ENCODE data around the gene FXYD6. TPM values are rescaled to one million over a fixed set of nuclear protein-coding genes. Genes with fewer than 3 reads are reported as not detected.

Gene FXYD6
- total RNA-seq, 1 donor from 2014 or later = 57.1 TPM

DNA sequence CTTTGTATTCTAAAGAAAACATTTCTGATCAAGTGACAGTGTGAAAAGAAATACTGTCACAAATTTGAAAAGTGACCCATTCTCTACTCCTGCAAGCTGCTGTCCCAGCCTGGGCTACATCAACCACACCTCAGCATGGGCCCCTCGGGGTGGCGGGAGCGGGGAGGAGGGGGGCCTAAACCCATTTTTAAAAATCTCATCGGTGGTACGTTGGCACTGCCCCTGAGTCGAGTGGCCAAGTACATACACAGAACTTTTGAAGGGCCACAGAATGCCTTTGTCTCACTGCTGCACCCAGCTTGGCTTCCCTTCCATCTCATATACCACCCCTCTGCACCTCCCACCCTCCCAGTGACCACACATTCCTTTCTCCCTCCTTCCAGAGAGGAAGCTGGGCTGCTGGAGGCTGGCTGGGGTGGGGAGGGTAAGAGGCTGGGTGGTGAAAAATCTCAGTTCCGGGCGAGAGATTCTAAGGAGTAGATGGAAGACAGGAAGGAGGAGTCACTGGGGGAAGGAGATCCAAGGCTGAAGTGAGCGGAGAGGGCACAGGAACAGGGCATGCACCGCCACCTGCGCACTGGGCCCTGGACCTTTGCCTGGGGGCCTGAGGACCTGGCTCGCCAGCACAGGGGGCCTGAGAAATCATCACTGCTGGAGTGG, 21.1 kb downstream of the FXYD6 start:
- Mint-ChIP-seq H3K9me3 (ENCODE audit: unreplicated experiment) (peaks cover 4% of the 10 kb centered on the region), H3K36me3 (ENCODE audit: unreplicated experiment) (peaks cover 17% of the 10 kb centered on the region), H3K4me3 (ENCODE audit: unreplicated experiment) (no peak overlapping the region), H3K4me1 (ENCODE audit: low read depth, unreplicated experiment) (no peaks in the 10 kb centered on the region), H3K27ac (ENCODE audit: unreplicated experiment) (no peak overlapping the region), H3K27me3 (ENCODE audit: unreplicated experiment) (peaks cover 8% of the 10 kb centered on the region)
- TF ChIP-seq, protein P1, sequence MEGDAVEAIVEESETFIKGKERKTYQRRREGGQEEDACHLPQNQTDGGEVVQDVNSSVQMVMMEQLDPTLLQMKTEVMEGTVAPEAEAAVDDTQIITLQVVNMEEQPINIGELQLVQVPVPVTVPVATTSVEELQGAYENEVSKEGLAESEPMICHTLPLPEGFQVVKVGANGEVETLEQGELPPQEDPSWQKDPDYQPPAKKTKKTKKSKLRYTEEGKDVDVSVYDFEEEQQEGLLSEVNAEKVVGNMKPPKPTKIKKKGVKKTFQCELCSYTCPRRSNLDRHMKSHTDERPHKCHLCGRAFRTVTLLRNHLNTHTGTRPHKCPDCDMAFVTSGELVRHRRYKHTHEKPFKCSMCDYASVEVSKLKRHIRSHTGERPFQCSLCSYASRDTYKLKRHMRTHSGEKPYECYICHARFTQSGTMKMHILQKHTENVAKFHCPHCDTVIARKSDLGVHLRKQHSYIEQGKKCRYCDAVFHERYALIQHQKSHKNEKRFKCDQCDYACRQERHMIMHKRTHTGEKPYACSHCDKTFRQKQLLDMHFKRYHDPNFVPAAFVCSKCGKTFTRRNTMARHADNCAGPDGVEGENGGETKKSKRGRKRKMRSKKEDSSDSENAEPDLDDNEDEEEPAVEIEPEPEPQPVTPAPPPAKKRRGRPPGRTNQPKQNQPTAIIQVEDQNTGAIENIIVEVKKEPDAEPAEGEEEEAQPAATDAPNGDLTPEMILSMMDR (IDR thresholded peaks at IDR 0.05; ENCODE audit: partially characterized antibody, unreplicated experiment) = no peak
- DNase-seq = no peak

DNA sequence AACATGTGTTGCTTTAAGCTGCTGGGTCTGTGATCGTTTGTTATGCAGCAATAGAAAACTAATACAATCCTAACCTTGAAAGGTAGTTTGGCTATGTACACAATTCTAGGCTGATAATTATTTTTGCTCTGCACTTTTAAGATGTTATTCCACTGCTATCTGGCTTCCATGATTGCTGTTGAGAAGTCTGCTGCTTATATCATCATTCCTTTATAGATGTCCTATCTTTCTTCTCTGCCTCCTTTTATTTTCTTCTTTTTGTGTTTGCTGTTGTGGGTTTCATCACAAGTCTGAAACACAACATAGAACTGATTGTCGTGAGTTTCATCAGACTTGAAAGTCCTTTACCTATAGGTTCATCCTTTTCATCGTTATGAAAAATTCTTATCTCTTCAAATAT, 24.1 kb downstream of the FXYD6 start:
- no peak overlapping the region for H3K4me3 Mint-ChIP-seq (ENCODE audit: unreplicated experiment)
- H3K27ac Mint-ChIP-seq (ENCODE audit: unreplicated experiment) = no peak overlapping the region
- peaks cover 5% of the 10 kb centered on the region for H3K27me3 Mint-ChIP-seq (ENCODE audit: unreplicated experiment)
- H3K9me3 Mint-ChIP-seq (ENCODE audit: unreplicated experiment) = peaks cover 4% of the 10 kb centered on the region
- no peaks in the 10 kb centered on the region for H3K4me1 Mint-ChIP-seq (ENCODE audit: low read depth, unreplicated experiment)
- TF ChIP-seq, protein P1 (IDR thresholded peaks at IDR 0.05; ENCODE audit: partially characterized antibody, unreplicated experiment) = no peak
- no peak for DNase-seq
- H3K36me3 Mint-ChIP-seq (ENCODE audit: unreplicated experiment) = peaks cover 21% of the 10 kb centered on the region

DNA sequence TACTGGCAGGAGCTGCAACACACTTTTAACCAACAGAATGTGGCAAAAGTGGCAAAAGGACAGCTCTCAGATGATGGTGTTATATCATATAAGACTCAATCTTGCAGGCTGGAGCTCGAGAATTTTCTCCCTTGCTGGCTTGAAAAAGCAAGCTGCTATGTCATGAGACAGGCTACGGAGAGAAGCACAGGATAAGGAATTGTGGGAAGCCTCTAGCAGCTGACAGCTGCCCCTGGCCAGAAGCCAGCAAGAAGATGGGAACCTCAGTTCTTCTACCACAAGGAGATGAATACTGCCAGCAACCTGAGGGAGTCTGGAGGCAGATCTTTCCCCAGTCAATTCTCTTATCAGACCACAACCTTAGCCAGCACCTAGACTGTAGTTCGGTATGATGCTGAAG, 24.6 kb downstream of the FXYD6 start:
- TF ChIP-seq, protein P1 (IDR thresholded peaks at IDR 0.05; ENCODE audit: partially characterized antibody, unreplicated experiment) = no peak

GRCh38 chr11:117851106-117851505, 25.4 kb downstream of the FXYD6 start:
- peaks cover 2% of the 10 kb centered on the region for H3K9me3 Mint-ChIP-seq (ENCODE audit: unreplicated experiment)
- H3K36me3 Mint-ChIP-seq (ENCODE audit: unreplicated experiment) = peaks cover 21% of the 10 kb centered on the region
- DNase-seq = no peak
- TF ChIP-seq, protein P1 (IDR thresholded peaks at IDR 0.05; ENCODE audit: partially characterized antibody, unreplicated experiment) = no peak
- no peak overlapping the region for H3K27ac Mint-ChIP-seq (ENCODE audit: unreplicated experiment)
- no peaks in the 10 kb centered on the region for H3K4me1 Mint-ChIP-seq (ENCODE audit: low read depth, unreplicated experiment)
- H3K27me3 Mint-ChIP-seq (ENCODE audit: unreplicated experiment) = peaks cover 5% of the 10 kb centered on the region
- H3K4me3 Mint-ChIP-seq (ENCODE audit: unreplicated experiment) = no peak overlapping the region

More for the DNA sequence above, 24.6 kb downstream of the FXYD6 start:
- no peak for DNase-seq
- H3K9me3 Mint-ChIP-seq (ENCODE audit: unreplicated experiment) = peaks cover 4% of the 10 kb centered on the region
- no peak overlapping the region for H3K27ac Mint-ChIP-seq (ENCODE audit: unreplicated experiment)
- peaks cover 21% of the 10 kb centered on the region for H3K36me3 Mint-ChIP-seq (ENCODE audit: unreplicated experiment)
- H3K27me3 Mint-ChIP-seq (ENCODE audit: unreplicated experiment) = peaks cover 5% of the 10 kb centered on the region
- no peaks in the 10 kb centered on the region for H3K4me1 Mint-ChIP-seq (ENCODE audit: low read depth, unreplicated experiment)
- H3K4me3 Mint-ChIP-seq (ENCODE audit: unreplicated experiment) = no peak overlapping the region

DNA sequence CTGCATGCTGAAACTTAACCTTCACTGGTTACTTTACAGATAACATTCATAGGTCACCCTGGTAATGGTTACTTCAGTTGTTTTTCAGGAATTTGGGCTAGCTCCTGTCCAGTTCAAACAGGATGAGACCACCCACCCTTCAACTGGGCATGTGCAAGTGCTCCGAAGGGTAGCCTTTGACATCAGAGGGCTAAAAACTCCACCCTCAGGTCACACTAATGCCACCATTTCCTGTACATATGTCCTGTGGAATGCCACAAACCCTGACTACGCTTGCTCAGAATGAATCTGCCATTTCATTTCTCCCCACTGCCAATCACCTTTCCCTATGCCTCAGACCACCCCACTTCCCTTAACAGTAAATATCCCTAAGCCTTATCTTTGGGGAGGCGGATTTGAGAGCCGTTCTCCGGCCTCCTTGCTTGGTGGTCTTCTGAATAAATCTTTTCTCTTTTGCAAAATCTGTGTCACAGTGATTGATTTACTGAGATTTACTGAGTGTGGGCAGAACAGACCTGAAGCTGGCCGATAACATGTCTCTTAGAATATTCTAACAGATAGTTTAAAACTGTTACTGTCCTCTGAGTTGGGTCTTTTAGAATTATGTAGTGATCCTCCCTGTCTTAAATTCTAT, 26.6 kb downstream of the FXYD6 start:
- H3K27ac Mint-ChIP-seq (ENCODE audit: unreplicated experiment) = no peak overlapping the region

More for the DNA sequence above, 26.6 kb downstream of the FXYD6 start:
- no peak for DNase-seq
- H3K27me3 Mint-ChIP-seq (ENCODE audit: unreplicated experiment) = peaks cover 5% of the 10 kb centered on the region
- peaks cover 21% of the 10 kb centered on the region for H3K36me3 Mint-ChIP-seq (ENCODE audit: unreplicated experiment)
- H3K4me3 Mint-ChIP-seq (ENCODE audit: unreplicated experiment) = no peak overlapping the region
- peaks cover 3% of the 10 kb centered on the region for H3K9me3 Mint-ChIP-seq (ENCODE audit: unreplicated experiment)
- no peaks in the 10 kb centered on the region for H3K4me1 Mint-ChIP-seq (ENCODE audit: low read depth, unreplicated experiment)
- TF ChIP-seq, protein P1 (IDR thresholded peaks at IDR 0.05; ENCODE audit: partially characterized antibody, unreplicated experiment) = no peak

All from glutamatergic neuron (in vitro differentiated cells).